GM10266 (cell line): ENCODE results near the gene KCNMA1.

ENCODE experiments used
- DNase-seq: peaks from one replicate; pipeline ENCODE4 v3.0.0; 2012; ENCODE audit errors: extremely low spot score
- CTCF ChIP-seq: IDR thresholded peaks from 2 replicates; pipeline ENCODE4 v1.5.1; 2012; ENCODE audit warnings: mild to moderate bottlenecking, low read depth; ENCODE audit not compliant: control insufficient read depth, insufficient read depth; ENCODE audit errors: missing control alignments

The KCNMA1 gene

DNA sequence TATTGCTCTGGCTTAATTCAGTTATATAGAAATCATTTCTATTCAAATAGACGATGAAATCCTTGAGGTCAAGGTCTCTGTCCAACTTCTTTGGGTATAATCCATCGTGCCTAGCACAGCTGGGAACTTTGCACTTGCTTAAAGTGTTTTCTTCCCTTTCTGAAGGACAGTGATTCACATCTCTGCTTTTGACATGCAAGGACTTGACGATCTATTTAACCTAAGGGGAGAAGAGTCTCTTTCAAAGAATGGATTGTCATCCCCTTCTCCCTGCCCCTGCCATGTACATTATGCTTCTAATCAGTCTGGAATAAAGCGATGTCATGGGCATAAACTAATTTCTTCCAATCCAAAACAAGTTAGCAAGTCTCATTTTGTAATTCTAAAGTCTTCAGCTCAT is 488.6 kb downstream of the KCNMA1 start:
- no peak for DNase-seq
- no peak for TF ChIP-seq CTCF

DNA sequence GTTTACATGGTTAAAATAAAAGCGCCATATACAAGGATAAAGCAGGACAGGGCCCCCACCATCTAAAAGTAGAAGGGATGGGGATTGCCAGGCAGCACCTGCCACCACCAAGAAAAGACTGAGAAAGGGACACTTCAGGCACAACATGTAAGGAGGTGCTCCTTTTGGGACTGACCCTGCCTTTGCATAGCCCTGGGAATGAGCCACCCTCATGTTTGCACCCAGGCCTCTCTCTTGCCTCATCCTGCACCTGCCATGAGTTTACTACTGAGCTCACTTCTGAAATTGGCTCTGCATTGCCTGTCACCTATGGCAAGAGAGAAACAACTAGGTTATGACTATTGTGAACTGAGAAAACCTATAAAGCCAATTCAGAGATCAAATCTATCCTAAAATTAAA is 489.7 kb downstream of the KCNMA1 start:
- no peak for TF ChIP-seq CTCF

DNA sequence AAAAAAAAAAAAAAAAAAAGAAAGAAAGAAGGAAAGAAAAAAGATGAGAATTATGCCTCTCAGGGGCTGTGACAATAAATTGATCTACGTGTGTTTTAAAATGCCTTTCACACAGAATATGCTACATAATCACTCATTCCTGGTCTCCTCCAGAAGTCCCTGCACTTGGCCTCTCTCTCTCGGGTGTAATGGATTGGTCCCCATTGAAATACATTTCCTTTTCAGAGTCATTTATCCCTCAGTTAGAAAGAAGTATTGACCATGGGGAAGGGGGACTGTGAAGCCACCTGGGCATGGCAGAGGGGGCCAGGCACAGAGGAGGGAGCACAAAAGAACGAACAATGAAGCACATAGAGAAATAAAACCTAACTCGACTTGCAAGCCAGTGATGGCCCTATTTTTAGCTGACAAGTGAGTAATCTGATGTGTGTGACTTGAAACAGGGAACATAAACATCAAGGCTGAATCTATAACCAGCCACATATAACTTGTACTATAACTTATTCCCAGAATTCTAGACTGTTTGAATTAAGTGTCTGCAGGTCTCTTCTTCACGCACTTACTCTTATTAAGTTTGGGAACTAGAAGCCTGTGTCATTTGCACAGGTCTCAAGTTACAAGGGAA is 490.8 kb downstream of the KCNMA1 start:
- no peak for DNase-seq
- TF ChIP-seq CTCF = no peak

More for the DNA sequence above, 489.7 kb downstream of the KCNMA1 start:
- DNase-seq = no peak

DNA sequence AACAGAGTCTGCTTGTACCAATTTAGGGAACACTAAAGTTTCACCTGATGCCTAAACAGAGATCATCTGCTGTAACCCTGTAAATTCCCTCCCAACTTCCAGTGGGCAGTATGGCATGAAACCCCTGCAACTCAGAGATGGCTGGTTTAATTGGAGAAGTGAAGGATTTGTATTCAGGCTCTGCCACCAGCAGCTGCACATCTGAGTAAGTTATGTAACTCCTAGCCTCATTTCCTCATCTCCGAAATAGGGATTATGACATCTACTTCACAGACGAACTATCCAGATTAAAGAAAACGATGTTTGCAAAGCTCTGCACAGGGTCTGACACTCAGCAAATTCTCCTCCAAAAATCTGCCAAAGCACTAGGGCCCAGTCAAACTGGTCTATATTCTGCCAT is 493.0 kb downstream of the KCNMA1 start:
- DNase-seq = no peak
- TF ChIP-seq CTCF = no peak

GRCh38 chr10:77139252-77140160 is 498.1 kb downstream of the KCNMA1 start:
- no peak for DNase-seq
- TF ChIP-seq CTCF = no peak

GRCh38 chr10:77138541-77138940 is 499.1 kb downstream of the KCNMA1 start:
- DNase-seq = no peak

More at GRCh38 chr10:77138541-77138940, 499.1 kb downstream of the KCNMA1 start:
- TF ChIP-seq CTCF = no peak
